Left hindlimb (tissue), 1 donor: Measurements from ENCODE around the gene ANO2.

Experiments
- DNase-seq: peaks from one replicate; pipeline ENCODE4 v3.0.0-alpha.2; 2018

Gene ANO2

DNA sequence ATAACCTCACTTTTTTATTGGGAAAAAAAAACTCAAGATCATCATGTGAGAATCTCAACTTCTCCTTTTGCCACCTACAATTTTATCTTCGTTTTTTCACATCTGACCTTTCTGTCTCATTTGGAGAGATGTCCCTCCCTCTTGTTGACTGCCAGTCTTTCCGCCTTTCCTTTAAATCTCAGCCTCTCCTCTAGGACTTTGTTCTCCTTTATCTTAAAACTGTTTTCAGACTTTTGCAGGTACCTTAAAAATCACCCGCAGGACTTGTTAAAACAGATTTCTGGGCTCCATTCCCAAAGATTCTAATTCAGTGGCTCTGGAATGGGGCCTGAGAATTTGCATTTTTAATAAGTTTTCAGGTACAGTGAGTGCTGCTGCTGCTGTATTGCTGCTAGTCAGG, 289.9 kb downstream of the ANO2 start:
- DNase-seq: no peak

DNA sequence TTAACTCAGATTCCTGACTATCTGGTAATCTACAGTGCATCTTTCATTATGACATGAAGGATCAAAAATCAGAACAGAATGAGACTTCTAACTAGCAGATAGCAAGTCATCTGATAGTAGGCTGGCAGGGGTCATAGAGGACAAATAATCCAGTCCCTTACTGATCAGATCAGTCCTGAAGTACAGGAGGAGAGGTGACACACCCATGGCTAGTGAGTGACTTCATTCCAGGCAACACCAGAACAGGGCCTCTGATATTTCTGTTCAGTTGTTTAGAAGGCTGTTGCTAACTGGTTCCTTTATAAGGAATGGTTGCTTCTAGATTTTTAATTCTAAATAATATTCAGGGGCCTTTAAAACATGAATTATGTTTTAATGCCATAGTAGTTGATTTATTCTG, 291.0 kb downstream of the ANO2 start:
- no peak for DNase-seq

DNA sequence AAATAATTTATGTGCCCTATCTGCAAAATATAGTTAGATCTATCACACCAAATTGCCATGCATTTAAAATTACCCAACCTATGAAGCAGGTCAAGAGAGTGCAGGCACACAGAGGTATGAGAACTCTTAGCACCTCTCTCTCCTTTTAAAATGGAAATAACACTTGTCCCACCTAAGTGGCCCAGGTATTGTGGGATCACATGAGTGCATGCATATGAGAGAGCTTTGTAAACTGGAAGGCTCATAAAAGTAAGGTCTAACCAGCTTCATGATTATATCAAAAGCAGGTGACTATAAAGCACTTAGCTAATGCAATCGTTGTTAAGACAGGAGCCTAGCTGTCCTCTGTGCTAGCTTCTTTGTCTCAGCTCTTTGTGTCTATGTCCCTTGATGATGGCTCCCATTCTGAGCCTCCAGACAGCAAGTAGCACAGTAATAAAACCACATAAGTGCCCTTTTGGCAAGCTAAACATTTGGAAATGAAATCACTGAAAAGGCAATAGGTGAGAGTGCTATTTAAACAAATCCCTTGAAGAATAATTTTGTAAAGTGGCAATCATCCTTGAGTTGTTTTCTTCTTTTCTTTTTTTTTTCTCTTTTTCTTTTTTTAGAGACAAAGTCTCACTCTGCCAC, 294.1 kb downstream of the ANO2 start:
- DNase-seq: no peak

DNA sequence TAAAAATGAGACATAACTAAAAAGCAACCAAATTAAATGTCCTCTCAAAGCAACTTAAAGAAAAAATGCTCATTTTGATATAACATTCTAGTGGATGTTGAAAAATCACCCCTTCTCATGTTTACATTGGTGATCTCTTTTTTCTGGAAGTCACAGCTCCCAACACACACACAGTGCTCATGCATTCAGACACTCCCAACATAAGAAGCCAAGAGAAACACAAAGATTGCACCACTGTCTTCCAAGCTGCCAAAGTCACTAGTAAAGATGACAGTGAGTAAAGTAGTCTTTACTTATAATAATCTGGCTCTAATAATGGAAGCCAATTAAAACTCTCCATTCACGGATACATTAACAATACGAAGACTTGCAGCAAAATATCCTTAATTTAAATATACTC, 294.8 kb downstream of the ANO2 start:
- DNase-seq: no peak

DNA sequence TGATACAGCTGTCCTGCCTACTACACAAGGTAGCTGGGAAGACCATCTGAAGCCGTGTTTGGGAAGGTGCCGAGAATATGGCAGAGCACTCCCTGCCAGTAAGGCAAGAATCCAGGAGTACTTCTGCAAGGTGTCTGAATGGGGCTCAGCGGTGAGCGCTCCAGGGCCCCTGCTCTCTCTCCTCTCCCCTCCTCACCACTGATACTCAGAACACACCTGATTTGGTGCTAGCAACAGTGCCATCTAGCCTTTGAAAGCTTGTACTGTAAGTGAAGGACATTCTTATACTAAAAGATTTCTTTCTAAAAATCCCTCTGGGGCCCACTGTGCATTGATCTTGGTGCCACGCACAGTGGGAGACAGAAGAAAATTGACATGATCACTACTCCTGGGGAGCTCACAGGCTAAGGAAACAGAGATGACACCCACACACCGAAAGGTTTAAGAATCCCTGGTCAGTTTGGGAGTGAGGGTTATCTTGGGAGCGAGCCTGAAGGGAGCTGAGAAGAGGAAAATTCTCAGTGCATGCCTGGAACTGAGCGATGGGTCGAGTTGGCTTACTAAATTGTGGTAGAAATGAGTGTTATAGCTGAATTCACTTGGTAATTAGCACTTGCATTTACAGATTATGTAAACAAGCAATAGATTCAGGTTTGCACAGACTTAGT, 296.2 kb downstream of the ANO2 start:
- no peak for DNase-seq

DNA sequence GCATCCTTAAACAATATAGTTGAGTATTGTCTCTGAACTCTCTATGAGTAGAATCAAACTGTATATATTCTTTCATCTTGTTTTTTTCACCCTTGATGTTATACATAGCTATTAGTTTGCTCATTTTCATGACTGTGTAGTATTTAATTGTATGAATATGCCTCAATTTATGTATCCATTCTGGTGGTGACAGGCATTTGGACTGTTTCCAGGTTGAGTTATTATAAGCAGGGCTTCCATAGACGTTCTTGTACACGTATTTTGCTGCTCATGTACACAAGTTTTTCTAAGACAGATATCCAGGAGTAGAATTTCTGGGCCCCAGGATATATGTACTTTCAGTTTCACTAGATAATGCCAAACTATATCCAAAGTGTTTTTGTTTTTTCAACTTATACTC, 301.8 kb downstream of the ANO2 start:
- DNase-seq: no peak

DNA sequence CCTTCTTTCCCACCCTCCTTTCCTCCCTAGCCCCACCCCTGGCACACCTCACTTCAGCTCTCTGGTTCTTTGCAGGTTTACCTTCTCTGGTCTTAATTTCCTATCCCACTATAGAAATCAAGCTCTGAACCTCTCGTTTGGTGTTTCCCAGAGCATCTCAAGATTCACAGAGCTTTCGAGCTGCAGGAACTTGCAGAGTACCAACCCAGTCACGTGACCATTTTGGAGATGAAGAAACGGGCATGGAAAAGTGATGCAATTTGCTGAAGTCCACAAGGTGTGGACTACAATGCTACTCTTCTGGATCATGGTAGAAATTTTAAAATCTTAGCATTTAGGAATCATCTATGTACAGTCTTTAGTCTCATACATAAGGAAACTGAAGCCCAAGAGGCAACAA, 307.4 kb downstream of the ANO2 start:
- DNase-seq: no peak

DNA sequence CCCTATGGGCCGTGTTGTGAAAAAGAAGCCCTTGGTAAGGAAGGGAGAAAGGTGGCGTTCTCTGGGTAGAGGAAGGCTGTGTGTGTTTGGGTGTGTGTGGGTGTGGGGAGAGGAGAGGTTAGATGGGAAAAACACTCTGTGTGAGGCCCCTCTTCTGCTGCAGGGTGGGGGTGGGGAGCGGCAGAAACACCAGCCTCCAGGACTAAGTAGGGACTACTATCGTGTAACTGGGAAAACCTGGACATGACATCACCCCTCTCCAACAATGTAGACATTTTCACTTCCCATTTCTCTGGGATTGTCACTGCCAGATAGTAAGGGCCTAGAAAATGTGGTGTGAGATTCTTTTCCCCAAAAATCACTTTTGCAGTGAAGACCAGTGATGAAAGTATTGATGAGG, 308.2 kb downstream of the ANO2 start:
- no peak for DNase-seq

DNA sequence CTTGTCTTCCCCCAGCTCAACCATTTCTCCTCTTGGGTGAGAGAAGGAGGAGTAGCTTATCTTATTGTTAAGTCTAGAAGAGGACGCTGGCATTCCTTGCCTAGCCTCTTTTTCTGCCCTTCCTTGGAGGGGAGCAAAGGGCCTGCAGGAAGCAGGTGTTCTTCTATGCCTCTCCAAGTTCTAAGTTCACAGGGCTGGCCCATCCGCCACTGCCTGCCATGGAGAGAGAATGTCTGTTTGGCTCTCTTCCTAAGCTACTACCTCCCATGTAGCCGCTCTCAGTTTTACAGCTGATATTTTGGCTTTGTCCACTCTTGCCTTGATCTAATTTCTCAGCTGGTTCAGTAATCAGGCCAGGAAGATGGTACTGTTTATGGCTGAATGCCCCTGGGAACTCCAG, 312.0 kb downstream of the ANO2 start:
- DNase-seq: no peak

DNA sequence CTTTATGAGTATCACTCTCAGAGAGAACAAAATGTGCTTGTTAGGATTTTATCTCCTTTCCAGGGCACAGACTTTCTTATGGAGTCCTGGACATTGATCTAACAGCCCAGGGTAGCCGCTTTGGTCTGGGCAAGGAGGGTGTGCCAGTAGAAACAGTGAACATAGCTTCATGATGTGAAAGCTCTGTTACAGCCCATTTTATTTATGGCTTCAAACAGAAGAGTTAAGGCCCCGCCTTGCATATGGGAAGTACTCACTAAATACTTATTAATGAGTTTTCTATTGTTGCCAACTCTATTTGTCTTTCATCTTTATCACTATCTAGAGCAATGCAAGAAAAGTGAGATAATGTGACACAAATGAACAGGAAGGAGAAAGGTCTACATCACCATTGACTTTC, 312.6 kb downstream of the ANO2 start:
- DNase-seq: no peak

DNA sequence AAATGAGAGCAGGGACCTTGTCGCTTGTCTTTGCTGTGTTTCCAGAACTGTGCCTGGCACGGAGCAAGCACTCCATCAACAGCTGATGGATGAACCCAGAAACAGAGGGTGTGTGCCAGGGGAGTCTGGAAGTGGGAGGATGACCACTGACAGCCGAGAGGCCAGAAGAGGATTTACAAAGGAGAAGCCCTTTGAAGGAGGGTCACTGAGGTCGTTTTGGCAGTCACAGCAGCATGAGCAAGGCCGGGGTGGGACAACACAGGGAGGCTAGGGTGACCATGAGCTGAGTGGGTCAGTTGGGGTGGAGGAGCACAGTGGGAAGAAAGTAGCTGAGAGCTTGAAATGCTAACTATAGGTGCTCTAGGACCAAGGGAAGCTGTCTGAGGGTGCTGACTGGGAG, 313.6 kb downstream of the ANO2 start:
- DNase-seq: no peak

DNA sequence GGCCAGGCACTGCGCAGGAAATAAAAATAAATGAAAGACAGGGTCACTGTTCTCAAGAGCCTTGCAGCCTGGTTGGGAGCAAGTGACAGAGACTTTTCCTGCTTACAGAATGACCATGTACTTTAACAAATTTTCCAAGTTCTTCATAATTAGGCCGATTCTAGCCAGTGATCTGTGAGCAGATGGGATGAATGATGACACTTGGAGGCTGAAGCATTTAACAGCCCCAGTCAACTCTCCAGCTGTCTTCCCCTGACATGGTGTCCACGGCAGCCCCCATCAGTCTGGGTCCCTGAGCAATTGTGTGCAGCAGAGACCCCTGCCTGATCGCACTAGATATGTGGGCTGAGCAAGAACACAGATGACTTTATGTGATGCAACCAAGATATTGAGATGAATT, 314.3 kb downstream of the ANO2 start:
- no peak for DNase-seq

DNA sequence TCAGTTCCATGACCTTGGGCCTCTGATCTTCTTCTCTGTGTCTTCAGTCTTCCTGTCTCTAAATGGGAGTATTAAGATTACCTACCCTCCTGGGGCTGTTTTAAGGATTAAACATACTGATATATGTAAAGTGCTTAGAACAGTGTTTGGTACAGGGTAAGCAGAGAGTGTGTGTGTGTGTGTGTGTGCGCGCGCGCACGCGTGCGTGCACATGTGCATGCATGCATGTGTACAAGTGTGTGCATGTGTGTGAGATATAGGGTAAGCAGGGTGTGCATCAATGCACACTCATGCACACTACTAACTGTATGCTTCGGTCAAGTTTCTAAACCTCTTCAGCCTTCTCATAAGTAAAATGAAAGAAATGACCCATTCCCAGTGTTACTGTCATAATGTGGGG, 316.6 kb downstream of the ANO2 start:
- no peak for DNase-seq

DNA sequence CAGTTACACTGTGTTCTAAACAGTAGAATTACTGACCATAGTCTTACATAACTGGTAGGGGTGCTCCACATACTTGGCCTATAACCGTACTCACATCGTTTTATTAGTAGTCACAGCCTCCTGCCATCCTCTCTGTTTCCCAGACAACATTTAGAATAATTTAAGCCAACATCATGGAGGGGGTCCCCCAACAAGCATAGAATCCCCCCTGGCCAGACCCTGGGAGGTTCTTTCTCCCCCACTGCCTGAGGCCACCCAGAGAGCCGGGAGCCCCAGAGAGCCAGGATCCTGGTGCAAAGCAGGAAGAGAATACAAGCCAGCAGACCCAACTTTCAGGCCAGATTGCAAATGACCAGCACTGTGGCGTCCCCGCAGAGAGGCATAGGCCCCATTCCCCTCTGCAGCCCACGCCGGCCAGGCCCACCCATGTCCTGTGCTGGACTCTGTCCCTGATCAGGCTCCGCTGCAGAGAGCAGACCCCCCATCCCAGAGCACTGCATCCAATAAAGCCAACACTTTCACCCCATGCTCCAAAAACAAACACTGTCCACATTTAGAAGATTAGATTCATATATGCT, 317.9 kb downstream of the ANO2 start:
- no peak for DNase-seq

DNA sequence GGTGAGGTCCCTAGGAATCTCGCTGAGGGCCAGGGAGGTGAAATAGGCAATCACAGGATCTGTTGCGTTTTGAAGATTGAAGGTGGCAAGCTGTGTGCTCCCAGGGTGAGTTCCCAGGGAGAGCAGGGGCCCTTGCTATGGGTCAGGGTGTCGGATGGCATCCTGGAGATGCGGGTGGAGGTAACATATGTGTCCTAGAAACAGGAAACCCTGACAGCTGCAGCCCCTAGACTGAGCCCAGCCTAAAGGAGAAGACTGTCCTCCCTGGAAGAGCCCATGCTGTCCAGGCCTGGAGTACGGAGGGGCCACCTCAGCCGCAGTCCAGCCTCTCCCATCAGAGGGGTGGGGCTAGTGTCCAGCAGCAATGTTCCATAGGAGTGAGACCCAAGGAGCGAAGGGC, 318.9 kb downstream of the ANO2 start:
- no peak for DNase-seq

DNA sequence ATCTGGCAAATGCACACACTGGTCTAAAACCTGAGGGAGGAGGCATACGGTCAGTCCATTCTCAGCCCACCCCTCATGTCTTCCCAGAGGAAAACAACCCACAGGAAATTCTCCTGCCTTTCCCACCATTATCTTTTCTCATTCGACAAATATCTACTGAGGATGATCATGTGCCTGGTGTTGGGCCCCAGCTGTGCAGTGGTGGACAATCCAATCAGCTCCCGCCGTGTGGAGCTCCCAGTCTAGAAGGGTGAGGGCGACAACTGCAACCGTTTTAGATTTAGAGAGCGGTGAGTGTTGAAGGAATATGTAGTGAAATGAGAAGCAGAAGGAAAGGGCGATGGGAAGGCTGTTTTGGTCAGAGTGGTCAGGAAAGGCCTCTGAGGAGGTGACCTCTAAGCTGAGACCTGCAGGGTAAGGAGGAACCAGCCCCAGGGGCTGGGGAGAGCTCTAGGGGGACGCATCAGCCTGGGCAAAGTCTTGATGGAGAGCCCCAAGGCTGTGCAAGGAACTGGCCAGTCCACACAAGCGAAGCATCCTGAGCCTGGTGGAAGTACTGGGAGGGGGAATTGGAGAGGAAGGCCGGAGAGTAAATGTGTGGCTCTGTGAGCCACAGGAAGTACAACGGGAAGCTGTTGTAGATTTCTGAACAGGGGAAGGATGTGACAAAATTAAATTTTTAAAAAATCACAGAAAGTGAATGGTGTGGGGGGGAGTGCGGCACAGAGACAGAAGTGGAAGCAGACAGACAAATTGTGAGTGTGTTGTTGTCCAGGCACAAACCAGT, 320.4 kb downstream of the ANO2 start:
- no peak for DNase-seq

DNA sequence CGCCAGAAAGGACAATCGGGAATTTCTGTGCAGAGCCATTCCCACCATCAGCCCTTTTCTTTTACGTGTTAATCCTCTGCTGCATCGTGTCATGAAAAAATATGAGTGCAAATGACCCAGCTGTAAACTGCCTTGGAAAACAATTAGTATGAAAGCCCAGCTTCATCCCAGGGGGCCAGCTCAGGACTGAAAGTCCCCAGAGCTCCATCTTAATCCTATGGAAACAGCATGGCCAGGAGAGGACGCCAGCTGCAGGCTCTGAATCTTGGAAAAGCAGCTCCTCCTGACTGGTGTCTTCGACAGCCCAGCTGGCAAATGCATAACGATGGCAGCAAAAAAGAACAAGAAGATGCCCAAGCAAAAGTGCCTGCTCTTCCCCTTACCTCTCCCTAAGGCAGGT, 321.6 kb downstream of the ANO2 start:
- no peak for DNase-seq

DNA sequence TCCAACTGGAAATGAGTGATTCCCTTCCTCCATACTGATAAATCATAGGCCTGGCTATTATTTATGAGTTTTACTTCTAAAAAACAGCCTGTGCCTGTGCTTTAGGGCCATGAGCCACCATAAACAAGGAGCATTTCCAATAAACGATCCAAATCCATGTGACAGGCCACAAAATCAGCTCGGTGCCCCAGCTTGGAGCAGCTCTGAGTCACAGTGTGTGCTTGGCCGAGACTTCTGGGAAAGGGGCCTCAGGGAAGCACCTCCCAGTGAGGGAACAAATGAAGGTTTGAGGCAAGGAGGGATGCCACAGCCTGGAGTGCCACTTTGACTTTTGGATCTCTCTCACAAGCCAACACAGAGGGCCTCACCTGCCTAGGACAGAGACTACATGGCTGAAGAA, 322.8 kb downstream of the ANO2 start:
- DNase-seq: no peak

DNA sequence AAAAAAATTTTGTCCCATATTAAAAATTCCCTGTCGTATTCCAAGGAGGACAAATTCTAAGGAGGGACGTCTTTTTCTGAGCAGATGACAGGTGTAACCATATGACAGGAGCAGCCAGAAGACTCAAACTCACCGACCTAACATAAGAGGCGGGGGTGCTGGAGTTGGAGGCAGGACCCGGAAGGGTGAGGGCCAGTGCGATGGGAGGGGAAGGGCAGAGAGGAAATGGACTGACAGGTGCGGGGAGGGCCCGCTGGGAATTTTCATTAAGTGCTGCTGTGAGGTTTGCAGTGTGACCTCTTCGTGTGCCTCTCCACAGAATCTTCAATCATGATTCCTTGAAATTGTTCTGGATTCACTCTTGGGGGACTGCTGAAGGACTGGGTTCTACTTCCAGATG, 323.7 kb downstream of the ANO2 start:
- DNase-seq: no peak

DNA sequence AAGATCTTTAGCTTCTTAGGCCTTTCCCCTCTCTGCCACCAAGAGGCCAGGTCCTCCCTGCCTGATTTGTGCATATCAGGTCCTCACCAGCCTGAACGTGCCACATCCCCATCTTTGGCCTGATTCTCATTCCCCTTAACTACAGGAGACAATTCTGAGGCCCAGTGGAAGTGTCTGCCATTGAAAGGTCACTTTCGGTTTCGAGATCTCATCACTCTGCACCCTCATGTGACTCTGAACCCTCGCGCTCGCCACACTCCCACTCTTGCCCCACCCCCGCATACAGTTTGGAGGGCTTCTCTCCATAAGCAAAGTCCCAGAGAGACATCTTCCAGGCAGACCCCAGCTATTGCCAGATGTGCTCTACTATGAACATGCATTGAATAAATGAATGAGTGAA, 324.2 kb downstream of the ANO2 start:
- no peak for DNase-seq

DNA sequence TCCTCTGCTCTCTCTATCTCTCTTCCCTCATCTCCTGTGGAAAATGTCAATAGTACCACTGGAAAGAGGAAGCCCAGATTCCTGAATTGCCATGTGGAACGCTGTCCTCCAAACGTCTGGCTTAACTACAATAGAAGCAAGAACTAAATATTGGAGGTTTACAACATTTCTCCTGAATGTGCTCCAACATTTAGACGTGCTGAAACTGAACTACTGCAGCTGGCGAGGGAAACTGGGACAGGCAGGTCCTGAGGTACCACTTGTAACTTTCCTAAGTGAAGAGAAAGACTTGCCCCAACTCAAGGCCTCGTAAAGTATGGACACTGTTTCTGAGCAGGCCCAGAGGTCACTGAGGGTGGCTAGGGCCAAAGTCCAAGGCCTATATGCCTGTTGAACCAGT, 325.4 kb downstream of the ANO2 start:
- no peak for DNase-seq

DNA sequence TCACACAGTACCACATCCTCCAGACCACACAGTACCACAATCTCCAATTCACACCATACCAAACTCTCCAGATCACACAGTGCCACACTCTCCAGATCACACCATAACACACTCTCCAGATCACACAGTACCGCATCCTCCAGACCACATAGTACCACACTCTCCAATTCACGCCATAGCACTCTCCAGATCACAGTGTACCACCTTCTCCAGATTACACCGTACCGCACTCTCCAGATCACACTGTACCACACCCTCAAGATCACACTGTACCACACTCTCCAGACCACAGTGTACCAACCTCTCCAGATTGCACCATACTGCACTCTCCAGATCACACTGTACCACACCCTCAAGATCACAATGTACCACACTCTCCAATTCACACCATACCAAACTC, 328.2 kb downstream of the ANO2 start:
- DNase-seq: no peak

DNA sequence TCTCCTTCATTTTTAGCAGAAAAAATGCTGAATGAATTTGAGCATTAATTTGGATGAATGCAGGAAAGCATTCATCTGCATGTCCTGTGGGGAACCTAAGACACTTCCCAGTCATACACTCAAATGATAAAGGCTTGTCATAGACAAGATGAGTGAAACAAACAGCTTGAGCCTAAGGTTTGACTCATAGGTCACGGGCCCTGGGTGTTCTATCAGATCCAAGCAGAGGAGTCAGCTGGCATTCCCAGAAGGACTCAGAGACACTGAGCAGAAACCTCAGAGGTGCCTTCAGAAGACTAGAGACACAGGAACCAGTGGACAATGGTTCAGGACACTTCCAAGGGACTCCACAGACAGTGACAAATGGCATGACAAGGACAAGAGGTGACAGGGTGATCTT, 329.3 kb downstream of the ANO2 start:
- no peak for DNase-seq

DNA sequence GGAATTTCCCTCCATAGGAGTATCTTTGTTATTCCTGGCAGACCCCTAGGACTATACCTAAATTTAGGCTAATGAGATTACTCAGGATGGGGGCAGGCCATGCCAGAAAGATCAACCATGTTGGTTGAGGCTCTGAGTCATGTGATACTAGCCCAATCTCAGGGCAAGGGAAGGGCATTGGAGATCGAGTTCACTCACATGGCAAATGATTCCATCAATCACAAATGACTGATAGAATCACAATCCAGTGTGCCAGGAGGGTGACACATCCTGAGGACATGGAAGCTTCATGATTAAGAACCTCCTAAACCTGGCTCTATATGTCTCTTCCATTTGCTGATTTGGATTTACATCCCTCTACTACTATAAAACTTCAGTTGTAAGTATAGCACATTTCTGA, 330.8 kb downstream of the ANO2 start:
- no peak for DNase-seq
